Skeletal muscle tissue (tissue), 4 donors: ENCODE data around the gene GNA15. TPM values are rescaled to one million over a fixed set of nuclear protein-coding genes. Genes with fewer than 3 reads are reported as not detected.
"Not testable (repeated sequence)": the region's sequence is repeated elsewhere in the genome, so short reads cannot be mapped to it uniquely, and the experiment has no call there.

Experiments
- H3K27ac ChIP-seq: one replicate; pipeline ENCODE4 v1.7.0; 2013; ENCODE audit warnings: mild to moderate bottlenecking, low read depth, low read length, inconsistent platforms
- H3K27me3 ChIP-seq, 3 donors: one replicate each; pipeline ENCODE4 v1.7.0; 2013; ENCODE audit warnings: low read length in 3 of 3; ENCODE audit not compliant: control insufficient read depth in 3 of 3, insufficient read depth in 3 of 3
- H3K36me3 ChIP-seq, 3 donors: one replicate each; pipeline ENCODE4 v1.7.0; 2013; ENCODE audit warnings: low read length in 3 of 3; ENCODE audit not compliant: control insufficient read depth in 3 of 3, insufficient read depth in 3 of 3
- H3K4me1 ChIP-seq, 3 donors: one replicate each; pipeline ENCODE4 v1.7.0; 2013; ENCODE audit warnings: low read length in 3 of 3, mild to moderate bottlenecking in 3 of 3; ENCODE audit not compliant: control insufficient read depth in 3 of 3, insufficient read depth in 3 of 3
- H3K4me3 ChIP-seq, 3 donors: one replicate each; pipeline ENCODE4 v1.7.0; 2013; ENCODE audit warnings: low read length in 3 of 3
- H3K9ac ChIP-seq, 3 donors: one replicate each; pipeline ENCODE4 v1.7.0; 2013; ENCODE audit warnings: low read length in 3 of 3, mild to moderate bottlenecking in 3 of 3, moderate library complexity in 2 of 3, low read depth in 1 of 3
- H3K9me3 ChIP-seq, 3 donors: one replicate each; pipeline ENCODE4 v1.7.0; 2013; ENCODE audit warnings: low read length in 3 of 3; ENCODE audit not compliant: control insufficient read depth in 3 of 3
- total RNA-seq: library from RNA; depleted of rRNA; stranded (reverse); fragments of >200 nt; gene quantifications from one replicate; pipeline ENCODE4 v1.2.3, GENCODE V29; 2014
- donor health status: Osteomylitis.

GNA15 gene
- total RNA-seq, 1 donor from 2014 or later: 3.1 TPM

DNA sequence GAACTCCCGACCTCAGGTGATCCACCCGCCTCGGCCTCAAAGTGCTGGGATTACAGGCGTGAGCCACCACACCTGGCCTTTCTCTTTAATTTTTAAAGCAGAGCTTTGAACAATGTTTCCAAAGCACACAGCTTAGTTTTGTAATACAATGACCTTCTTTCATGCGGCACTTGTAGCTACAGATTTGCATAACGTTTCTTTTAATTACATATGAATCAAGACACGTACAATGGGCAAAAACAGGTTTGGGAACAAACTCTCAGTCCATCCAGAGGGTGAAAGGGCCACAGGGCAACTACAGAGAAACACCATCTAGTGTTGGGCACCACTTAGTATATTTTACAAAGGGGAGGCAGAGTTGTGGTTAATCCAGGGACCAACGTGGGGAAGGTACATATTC is 23.7 kb downstream of the GNA15 start:
- Histone ChIP-seq H3K4me3 (no peak overlapping the region), H3K9me3 (peaks cover 0 to 7% (median 0%) of the 10 kb centered on the region in 3 donors), H3K36me3 (peaks cover 0 to 5% (median 0%) of the 10 kb centered on the region in 3 donors), H3K27me3 (peaks cover 0 to 6% (median 0%) of the 10 kb centered on the region in 3 donors), H3K27ac (no peak overlapping the region), H3K9ac (no peak overlapping the region), H3K4me1 (peaks cover 0 to 11% (median 8%) of the 10 kb centered on the region in 3 donors)

DNA sequence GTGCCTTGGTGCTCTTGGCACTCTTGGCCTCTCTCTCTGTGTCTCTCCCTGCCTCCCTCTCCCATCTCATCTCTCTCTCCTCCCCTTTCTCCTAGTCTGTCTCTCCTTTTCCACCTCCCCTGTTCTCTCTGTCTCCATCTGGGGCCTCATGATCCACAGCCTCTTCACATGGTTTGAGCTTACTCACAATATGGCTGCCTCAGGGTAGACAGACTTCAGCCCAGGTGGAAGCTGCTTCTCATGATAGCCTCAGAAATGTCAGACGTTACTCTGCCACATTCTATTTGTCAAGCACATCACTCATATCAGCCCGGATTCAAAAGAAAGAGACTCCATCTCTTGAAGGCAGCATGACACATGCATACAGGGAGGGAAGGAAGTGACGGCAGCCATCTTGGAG is 24.4 kb downstream of the GNA15 start:
- Histone ChIP-seq H3K4me1 (peaks cover 0 to 8% (median 3%) of the 10 kb centered on the region in 3 donors), H3K36me3 (peaks cover 0 to 5% (median 0%) of the 10 kb centered on the region in 3 donors), H3K9me3 (peaks cover 0 to 7% (median 0%) of the 10 kb centered on the region in 3 donors), H3K9ac (no peak overlapping the region), H3K27me3 (peaks cover 0 to 6% (median 0%) of the 10 kb centered on the region in 3 donors), H3K27ac (no peak overlapping the region), H3K4me3 (no peak overlapping the region)

DNA sequence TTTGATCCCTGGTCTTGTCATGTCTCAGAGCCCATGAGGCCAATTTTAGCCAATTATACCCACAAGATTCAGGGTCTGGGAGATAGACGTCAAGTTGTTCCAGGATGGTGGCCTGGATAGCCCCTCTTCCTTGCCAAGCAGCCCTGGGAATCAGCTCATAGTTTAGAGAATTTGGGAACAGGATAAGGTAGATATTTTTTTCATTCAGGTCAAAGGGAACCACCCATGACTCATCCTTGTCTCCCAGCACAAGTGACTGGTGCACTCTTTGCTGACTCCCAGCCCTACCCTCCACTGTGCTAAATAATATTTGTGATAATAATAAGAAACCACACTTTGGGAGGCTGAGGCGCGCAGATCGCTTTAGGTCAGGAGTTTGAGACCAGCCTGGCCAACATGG is 25.6 kb downstream of the GNA15 start:
- peaks cover 0 to 7% (median 0%) of the 10 kb centered on the region in 3 donors for H3K9me3 ChIP-seq
- H3K4me1 ChIP-seq: no peaks in the 10 kb centered on the region
- no peaks in the 10 kb centered on the region for H3K27me3 ChIP-seq
- H3K36me3 ChIP-seq: no peaks in the 10 kb centered on the region
- no peak overlapping the region for H3K4me3 ChIP-seq
- H3K27ac ChIP-seq: no peak overlapping the region
- H3K9ac ChIP-seq: no peak overlapping the region

DNA sequence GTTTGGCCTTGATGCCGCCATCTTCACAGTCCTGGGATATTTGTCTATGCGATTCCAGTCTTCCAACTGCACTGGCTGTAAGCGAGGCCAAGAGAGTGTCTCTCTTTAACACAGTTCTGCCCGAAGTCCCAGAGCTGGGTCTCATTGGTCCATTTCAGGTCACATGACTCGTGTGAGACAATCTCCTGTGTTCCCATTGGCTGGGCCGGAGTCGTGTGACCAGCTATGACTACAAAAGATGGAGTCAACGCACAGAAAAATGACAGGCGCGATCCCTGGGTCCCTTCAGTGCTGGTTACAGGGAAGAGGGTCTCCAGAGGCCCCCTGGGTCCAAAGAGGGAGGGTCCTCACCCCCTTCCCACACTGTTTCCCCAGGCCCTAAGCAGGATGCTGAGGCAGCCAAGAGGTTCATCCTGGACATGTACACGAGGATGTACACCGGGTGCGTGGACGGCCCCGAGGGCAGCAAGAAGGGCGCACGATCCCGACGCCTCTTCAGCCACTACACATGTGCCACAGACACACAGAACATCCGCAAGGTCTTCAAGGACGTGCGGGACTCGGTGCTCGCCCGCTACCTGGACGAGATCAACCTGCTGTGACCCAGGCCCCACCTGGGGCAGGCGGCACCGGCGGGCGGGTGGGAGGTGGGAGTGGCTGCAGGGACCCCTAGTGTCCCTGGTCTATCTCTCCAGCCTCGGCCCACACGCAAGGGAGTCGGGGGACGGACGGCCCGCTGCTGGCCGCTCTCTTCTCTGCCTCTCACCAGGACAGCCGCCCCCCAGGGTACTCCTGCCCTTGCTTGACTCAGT is 26.8 kb downstream of the GNA15 start:
- Histone ChIP-seq H3K9me3 (peaks cover 0 to 7% (median 0%) of the 10 kb centered on the region in 3 donors), H3K4me3 (no peak overlapping the region), H3K27ac (no peak overlapping the region), H3K9ac (no peak overlapping the region), H3K4me1 (no peaks in the 10 kb centered on the region), H3K36me3 (no peaks in the 10 kb centered on the region), H3K27me3 (no peaks in the 10 kb centered on the region)

DNA sequence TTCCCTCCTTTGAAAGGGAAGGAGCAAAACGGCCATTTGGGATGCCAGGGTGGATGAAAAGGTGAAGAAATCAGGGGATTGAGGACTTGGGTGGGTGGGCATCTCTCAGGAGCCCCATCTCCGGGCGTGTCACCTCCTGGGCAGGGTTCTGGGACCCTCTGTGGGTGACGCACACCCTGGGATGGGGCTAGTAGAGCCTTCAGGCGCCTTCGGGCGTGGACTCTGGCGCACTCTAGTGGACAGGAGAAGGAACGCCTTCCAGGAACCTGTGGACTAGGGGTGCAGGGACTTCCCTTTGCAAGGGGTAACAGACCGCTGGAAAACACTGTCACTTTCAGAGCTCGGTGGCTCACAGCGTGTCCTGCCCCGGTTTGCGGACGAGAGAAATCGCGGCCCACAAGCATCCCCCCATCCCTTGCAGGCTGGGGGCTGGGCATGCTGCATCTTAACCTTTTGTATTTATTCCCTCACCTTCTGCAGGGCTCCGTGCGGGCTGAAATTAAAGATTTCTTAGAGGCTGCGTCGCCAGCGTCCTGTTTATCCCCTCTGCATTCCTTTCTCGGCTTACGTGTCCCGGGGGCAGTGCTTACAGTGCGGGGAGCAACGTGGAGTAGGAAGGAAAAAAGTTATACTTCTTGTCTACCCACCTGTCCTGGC is 27.5 kb downstream of the GNA15 start:
- Histone ChIP-seq H3K9me3 (peaks cover 0 to 7% (median 0%) of the 10 kb centered on the region in 3 donors), H3K4me3 (no peak overlapping the region), H3K36me3 (no peaks in the 10 kb centered on the region), H3K4me1 (no peaks in the 10 kb centered on the region), H3K27me3 (no peaks in the 10 kb centered on the region), H3K9ac (peak overlapping the region in 1 of 3 donors; percentile 16), H3K27ac (no peak overlapping the region)

DNA sequence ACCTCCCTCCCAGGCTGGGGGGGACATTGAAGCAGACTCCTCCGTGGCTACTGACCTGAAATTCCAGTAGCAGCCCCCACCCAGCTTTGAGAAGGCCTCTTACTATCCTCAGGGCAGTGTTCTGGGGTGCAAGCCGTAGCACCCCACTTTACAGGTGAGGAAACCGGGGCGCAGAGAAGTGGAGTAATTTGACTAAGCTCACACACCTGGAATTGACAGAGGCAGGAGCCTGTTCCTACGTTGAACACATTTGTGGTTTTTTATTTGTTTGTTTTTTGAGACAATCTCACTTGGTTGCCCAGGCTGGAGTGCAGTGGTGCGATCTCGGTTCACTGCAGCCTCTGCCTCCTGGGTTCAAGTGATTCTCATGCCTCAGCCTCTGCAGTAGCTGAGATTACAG is 28.1 kb downstream of the GNA15 start:
- no peaks in the 10 kb centered on the region for H3K27me3 ChIP-seq
- H3K27ac ChIP-seq: no peak overlapping the region
- no peak overlapping the region for H3K9ac ChIP-seq
- H3K4me1 ChIP-seq: no peaks in the 10 kb centered on the region
- H3K9me3 ChIP-seq: peaks cover 0 to 7% (median 0%) of the 10 kb centered on the region in 3 donors
- no peak overlapping the region for H3K4me3 ChIP-seq
- no peaks in the 10 kb centered on the region for H3K36me3 ChIP-seq

DNA sequence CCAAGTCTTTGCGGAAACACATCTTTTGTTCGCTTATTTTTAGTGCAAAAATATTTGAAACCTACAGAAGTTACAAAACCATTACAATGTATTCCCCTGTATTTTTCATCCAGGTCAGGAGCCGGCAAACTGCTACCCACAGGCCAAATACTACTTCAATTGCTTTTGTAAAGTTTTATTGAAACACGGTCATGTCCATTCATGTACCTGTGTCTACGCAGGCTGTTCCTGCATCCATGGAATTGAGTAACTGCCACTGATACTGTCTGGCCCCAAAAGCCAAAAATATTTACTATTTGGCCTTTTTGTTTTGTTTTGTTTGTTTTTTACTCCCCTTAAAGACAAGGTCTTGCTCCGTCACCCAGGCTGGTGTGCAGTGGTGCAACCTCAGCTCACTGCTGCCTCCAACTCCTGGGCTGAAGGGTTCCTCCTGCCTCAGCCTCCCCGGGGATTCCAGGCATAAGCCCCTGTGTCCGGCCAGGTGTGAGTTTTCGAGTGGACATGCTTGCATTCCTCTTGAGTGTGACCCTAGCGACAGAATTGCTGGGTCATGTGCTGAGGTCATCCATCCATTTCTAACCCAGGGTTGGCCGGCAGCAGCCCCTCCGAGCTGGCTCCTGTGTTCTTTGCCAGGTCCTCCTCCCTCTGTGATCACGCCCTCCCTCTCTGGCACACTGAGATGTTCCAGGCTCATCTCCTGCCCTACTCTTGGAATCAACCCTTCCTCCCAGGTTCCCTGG is 31.9 kb downstream of the GNA15 start:
- no peak overlapping the region for H3K27ac ChIP-seq
- no peak overlapping the region for H3K4me3 ChIP-seq
- no peaks in the 10 kb centered on the region for H3K9me3 ChIP-seq
- H3K27me3 ChIP-seq: peaks cover 7 to 8% (median 7%) of the 10 kb centered on the region in 3 donors
- H3K36me3 ChIP-seq: no peaks in the 10 kb centered on the region
- no peak overlapping the region for H3K9ac ChIP-seq
- H3K4me1 ChIP-seq: no peaks in the 10 kb centered on the region

DNA sequence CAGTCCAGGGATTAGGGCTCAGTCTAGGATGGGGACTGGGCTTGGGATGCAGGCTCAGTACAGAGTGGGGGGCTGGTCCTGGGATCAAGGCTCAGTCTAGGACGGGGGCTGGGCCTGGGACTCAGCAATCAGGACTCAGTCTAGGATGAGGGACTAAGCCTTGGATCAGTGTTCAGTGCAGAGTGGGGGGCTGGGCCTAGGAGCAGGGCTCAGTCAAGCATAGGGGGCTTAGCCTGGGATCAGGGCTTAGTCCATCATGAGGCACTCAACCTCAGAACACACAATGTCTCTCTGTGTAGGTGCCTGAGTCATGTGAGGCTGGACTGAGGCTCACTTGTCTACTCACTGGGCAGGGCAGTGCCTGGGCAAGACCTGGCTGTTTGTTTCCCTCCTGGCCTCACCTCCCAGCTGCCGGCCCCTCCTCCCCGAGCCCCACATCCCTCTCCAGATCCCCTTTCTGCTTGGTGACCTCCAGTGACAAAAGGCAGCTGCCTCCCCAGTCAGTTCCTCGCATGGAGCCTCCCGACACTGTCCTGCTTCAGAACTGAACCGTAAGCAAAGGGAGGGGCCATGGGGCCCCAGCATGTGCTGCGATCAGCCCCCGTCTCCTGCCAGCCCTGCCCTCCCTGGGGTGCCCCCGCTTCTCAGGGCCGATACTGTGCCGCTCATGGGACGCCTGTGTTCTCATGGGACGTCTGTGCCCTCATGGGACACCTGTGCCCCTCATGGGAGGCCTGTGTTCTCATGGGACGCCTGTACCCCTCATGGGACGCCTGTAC is 36.2 kb downstream of the GNA15 start:
- H3K4me1 ChIP-seq: peaks cover 0 to 4% (median 0%) of the 10 kb centered on the region in 3 donors
- no peaks in the 10 kb centered on the region for H3K9me3 ChIP-seq
- H3K27ac ChIP-seq: no peak overlapping the region
- H3K27me3 ChIP-seq: peaks cover 7 to 11% (median 8%) of the 10 kb centered on the region in 3 donors
- no peak overlapping the region for H3K9ac ChIP-seq
- no peak overlapping the region for H3K4me3 ChIP-seq
- no peaks in the 10 kb centered on the region for H3K36me3 ChIP-seq

DNA sequence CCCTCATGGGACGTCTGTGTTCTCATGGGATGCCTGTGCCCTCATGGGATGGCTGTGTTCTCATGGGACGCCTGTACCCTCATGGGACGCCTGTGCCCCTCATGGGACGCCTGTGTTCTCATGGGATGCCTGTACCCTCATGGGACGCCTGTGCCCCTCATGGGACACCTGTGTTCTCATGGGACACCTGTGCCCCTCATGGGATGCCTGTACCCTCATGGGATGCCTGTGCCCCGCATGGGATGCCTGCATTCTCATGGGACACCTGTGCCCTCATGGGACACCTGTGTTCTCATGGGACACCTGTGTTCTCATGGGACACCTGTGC is 36.8 kb downstream of the GNA15 start:
- not testable (repeated sequence) for H3K9ac ChIP-seq, H3K4me1 ChIP-seq, H3K4me3 ChIP-seq, H3K27ac ChIP-seq, H3K9me3 ChIP-seq, H3K36me3 ChIP-seq
- H3K27me3 ChIP-seq: peaks cover 7 to 11% (median 8%) of the 10 kb centered on the region in 3 donors
